ENCODE results near the gene HLA-E.

Gene HLA-E

GRCh38 chr6:30489081-30490025 is at the start of gene HLA-E:
HLA-E (plus strand) TSS chr6:30489509; CDS start chr6:30489532, 23 bp downstream.
- Histone ChIP-seq H3K9me3 (ENCODE audit: insufficient read depth, low read length) (no peaks in the 10 kb centered on the region), H2AFZ (ENCODE audit: low read depth, low read length) (no peak within 1 kb of the TSS), H3K79me2 (ENCODE audit: low read length) (peaks cover 16% of the 10 kb centered on the region), H3K27me3 (ENCODE audit: low read depth, low read length) (no peaks in the 10 kb centered on the region), H3K4me1 (ENCODE audit: low read length) (peaks cover 12% of the 10 kb centered on the region), H3K27ac (ENCODE audit: low read length) (peak within 1 kb of the TSS; percentile 76), H4K20me1 (ENCODE audit: insufficient read depth, low read length) (peaks cover 17% of the 10 kb centered on the region), H3K4me3 (ENCODE audit: low read length) (peak within 1 kb of the TSS; percentile 94), H3K4me2 (ENCODE audit: low read length) (peak within 1 kb of the TSS; percentile 93), H3K36me3 (replicated peaks; ENCODE audit: low read depth, low read length) (peaks cover 32% of the 10 kb centered on the region), H3K9ac (ENCODE audit: low read length) (peak within 1 kb of the TSS; percentile 91)
- TF ChIP-seq EZH2phosphoT487 (IDR thresholded peaks at IDR 0.05; ENCODE audit: low read depth) (no peak), CTCF (IDR thresholded peaks at IDR 0.05; ENCODE audit: low read depth, low read length) (no peak)

- Histone ChIP-seq H3K4me2 (ENCODE audit: low read length) (no peak overlapping the region), H2AFZ (ENCODE audit: low read depth, low read length) (no peak overlapping the region), H3K9ac (ENCODE audit: low read length) (no peak overlapping the region), H3K9me3 (ENCODE audit: insufficient read depth, low read length) (no peaks in the 10 kb centered on the region), H3K4me3 (ENCODE audit: low read length) (no peak overlapping the region), H4K20me1 (ENCODE audit: insufficient read depth, low read length) (no peaks in the 10 kb centered on the region), H3K36me3 (replicated peaks; ENCODE audit: low read depth, low read length) (no peaks in the 10 kb centered on the region), H3K4me1 (ENCODE audit: low read length) (no peaks in the 10 kb centered on the region), H3K79me2 (ENCODE audit: low read length) (no peaks in the 10 kb centered on the region), H3K27me3 (ENCODE audit: low read depth, low read length) (peaks cover 27% of the 10 kb centered on the region; the same call in 1 of the 2 replicates), H3K27ac (ENCODE audit: low read length) (no peak overlapping the region)
- TF ChIP-seq CTCF (IDR thresholded peaks at IDR 0.05; ENCODE audit: low read depth, low read length) (no peak), EZH2phosphoT487 (IDR thresholded peaks at IDR 0.05; ENCODE audit: low read depth) (no peak)
Measured at GRCh38 chr6:30441171-30441570, 48.1 kb upstream of the HLA-E start.

GRCh38 chr6:30443657-30444450 is 45.5 kb upstream of the HLA-E start:
- Histone ChIP-seq H3K9me3 (ENCODE audit: insufficient read depth, low read length) (no peaks in the 10 kb centered on the region), H3K79me2 (ENCODE audit: low read length) (no peaks in the 10 kb centered on the region), H3K27ac (ENCODE audit: low read length) (no peak overlapping the region)

More at GRCh38 chr6:30443657-30444450, 45.5 kb upstream of the HLA-E start:
- Histone ChIP-seq H3K27me3 (ENCODE audit: low read depth, low read length) (peaks cover 46% of the 10 kb centered on the region; the same call in 1 of the 2 replicates), H3K4me1 (ENCODE audit: low read length) (no peaks in the 10 kb centered on the region), H2AFZ (ENCODE audit: low read depth, low read length) (no peak overlapping the region), H3K9ac (ENCODE audit: low read length) (no peak overlapping the region), H4K20me1 (ENCODE audit: insufficient read depth, low read length) (no peaks in the 10 kb centered on the region), H3K36me3 (replicated peaks; ENCODE audit: low read depth, low read length) (no peaks in the 10 kb centered on the region), H3K4me2 (ENCODE audit: low read length) (no peak overlapping the region), H3K4me3 (ENCODE audit: low read length) (no peak overlapping the region)
- TF ChIP-seq CTCF (IDR thresholded peaks at IDR 0.05; ENCODE audit: low read depth, low read length) (no peak), EZH2phosphoT487 (IDR thresholded peaks at IDR 0.05; ENCODE audit: low read depth) (no peak)
